Spleen (tissue), 11 donors: ENCODE measurements around the gene EIF5A. TPM values are rescaled to one million over a fixed set of nuclear protein-coding genes. Genes with fewer than 3 reads are reported as not detected.
A peak's percentile ranks its signal among the peaks of the same experiment; 100 is the strongest.

ENCODE experiments used
- DNase-seq: peaks from one replicate; pipeline ENCODE4 v3.0.0-alpha.2; 2020
- H3K27ac ChIP-seq, 8 donors: fragments of 200-600 bp; sonication (generic) in 7 of 8; 1 replicate in 4 of 8; 2 replicates in 4 of 8; pipeline versions ENCODE4 v1.5.0 to v1.8.0; 2016 to 2021; ENCODE audit warnings: inconsistent platforms in 4 of 8, mild to moderate bottlenecking in 4 of 8, moderate library complexity in 1 of 8
- H3K27me3 ChIP-seq, 7 donors: fragments of 200-600 bp; sonication (generic) in 6 of 7; replicated peaks in 1 of 7; 1 replicate in 4 of 7; 2 replicates in 3 of 7; pipeline versions ENCODE4 v1.5.0 to v1.8.0; 2016 to 2021; ENCODE audit warnings: inconsistent platforms in 3 of 7, mild to moderate bottlenecking in 1 of 7
- H3K36me3 ChIP-seq, 6 donors: fragments of 200-600 bp; sonication (generic) in 5 of 6; 1 replicate in 4 of 6; 2 replicates in 2 of 6; pipeline versions ENCODE4 v1.5.0 to v1.8.0; 2016 to 2021; ENCODE audit warnings: inconsistent platforms in 2 of 6
- H3K4me1 ChIP-seq, 6 donors: fragments of 200-600 bp; sonication (generic) in 5 of 6; 1 replicate in 3 of 6; 2 replicates in 3 of 6; pipeline versions ENCODE4 v1.5.0 to v1.8.0; 2016 to 2021; ENCODE audit warnings: inconsistent platforms in 3 of 6
- H3K4me3 ChIP-seq, 8 donors: fragments of 200-600 bp; sonication (generic) in 7 of 8; 1 replicate in 4 of 8; 2 replicates in 4 of 8; pipeline versions ENCODE4 v1.5.0 to v1.8.0; 2016 to 2021; ENCODE audit warnings: inconsistent platforms in 4 of 8, mild to moderate bottlenecking in 4 of 8, moderate library complexity in 2 of 8
- H3K9me3 ChIP-seq, 8 donors: fragments of 200-600 bp; sonication (generic) in 7 of 8; 1 replicate in 4 of 8; 2 replicates in 4 of 8; pipeline versions ENCODE4 v1.5.0 to v1.8.0; 2016 to 2021; ENCODE audit warnings: inconsistent platforms in 4 of 8
- POLR2A ChIP-seq, 3 donors: fragments of 450-650 bp; IDR thresholded peaks; one replicate each; pipeline ENCODE4 v1.5.1; 2017; ENCODE audit warnings: antibody characterized with exemption in 3 of 3, mild to moderate bottlenecking in 1 of 3
- POLR2AphosphoS5 ChIP-seq, 3 donors: sonication (generic); formaldehyde crosslinking; IDR thresholded peaks; one replicate each; pipeline ENCODE4 v1.5.1; 2017; ENCODE audit warnings: antibody characterized with exemption in 3 of 3
- WGBS, 5 donors: extraction: QIAGEN DNeasy Blood & Tissue Kit in 3 of 5; methylation state at CpG; one replicate each; pipeline versions ENCODE4 v1.1.5 to v1.1.7; 2013 to 2018; 5-methylcytosine and 5-hydroxymethylcytosine counted together
- intact Hi-C: fragments of 100-400 bp; cut with DNase I; formaldehyde crosslinking; loops from one replicate; pipeline ENCODE4 v1.15.0; 2023; ENCODE audit warnings: low total_unique reads
- polyA plus RNA-seq, 3 donors: library from polyadenylated mRNA; stranded (reverse); fragments of 200-250 nt; gene quantifications; one replicate each; pipeline ENCODE4 v1.2.1, GENCODE V29; 2013
- total RNA-seq, 7 donors: library from RNA; depleted of rRNA in 3 of 7; stranded (reverse); fragments of >200 nt in 3 of 7; fragmentation: NEBNext Ultra II Directional in 4 of 7; extraction: Animal tissue kit (Norgen Biotek cat#: 25700) in 4 of 7; gene quantifications; one replicate each; pipeline versions ENCODE4 v1.1.0 to v1.2.1, GENCODE V29; 2016 to 2021
- TF ChIP-seq, protein P1 (sequence below), 11 experiments: fragments of 200-600 bp in 7 of 11; fragments of 450-650 bp in 4 of 11; sonication (generic) in 4 of 11; IDR thresholded peaks in 8 of 11; conservative IDR thresholded peaks in 3 of 11; 1 replicate in 7 of 11; 2 replicates in 4 of 11; pipeline versions ENCODE4 v1.4.0 to v1.8.0; 2016 to 2021; ENCODE audit warnings: antibody characterized with exemption in 11 of 11, inconsistent platforms in 4 of 11, mild to moderate bottlenecking in 1 of 11
- donor health status: healthy with polysubstance abuse.
- donor health status: DM: no; HTN: no; CAD: no; lungs with moderate emphysema.
- donor health status: DM: no; HTN: no; CAD: no.
- donor health status: Bipolar disorder and iron deficiency.
- donor health status: healthy.
- donor health status: DM: no; HTN: no; CAD: no.
- donor health status: DM: yes; HTN: yes; CAD: no.

EIF5A gene
- total and polyA plus RNA-seq, 10 donors = 117 to 426 (median 268) TPM

DNA sequence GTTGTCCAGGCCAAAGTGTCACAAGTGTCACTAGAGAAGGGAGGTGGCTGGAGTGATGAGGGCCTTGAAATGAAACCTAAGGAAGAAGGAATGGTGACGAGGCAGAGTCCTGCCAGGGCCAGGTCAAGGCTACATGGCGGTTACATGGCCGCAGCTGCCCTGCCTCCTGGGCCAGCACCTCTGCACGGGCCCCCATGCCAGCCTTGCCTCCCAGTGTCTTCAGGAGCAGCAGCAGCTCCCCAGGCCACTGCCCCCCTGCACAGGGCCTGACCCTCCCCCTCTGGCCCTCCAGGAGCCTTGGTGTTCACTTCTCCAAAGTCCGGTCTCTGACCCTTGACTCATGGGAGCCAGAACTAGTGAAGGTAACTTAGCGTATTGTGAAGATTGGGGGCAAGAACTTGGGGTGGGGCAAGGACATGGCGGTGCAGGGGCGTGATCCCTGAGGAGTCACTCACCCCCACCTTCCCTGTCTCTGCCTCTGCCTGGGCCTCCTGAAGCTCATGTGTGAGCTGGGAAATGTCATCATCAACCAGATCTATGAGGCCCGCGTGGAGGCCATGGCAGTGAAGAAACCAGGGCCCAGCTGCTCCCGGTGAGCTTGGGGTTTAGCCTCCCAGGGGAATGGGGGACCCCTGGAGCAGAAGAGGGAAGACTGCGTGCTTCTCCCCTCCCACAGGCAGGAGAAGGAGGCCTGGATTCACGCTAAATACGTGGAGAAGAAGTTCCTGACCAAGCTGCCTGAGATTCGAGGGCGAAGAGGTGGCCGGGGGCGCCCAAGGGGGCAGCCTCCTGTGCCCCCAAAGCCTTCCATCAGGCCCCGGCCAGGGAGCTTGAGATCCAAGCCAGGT, 40.4 kb downstream of the EIF5A start:
- peaks cover 0 to 7% (median 0%) of the 10 kb centered on the region in 7 donors for H3K27me3 ChIP-seq
- no peak overlapping the region for H3K4me3 ChIP-seq
- no peak for DNase-seq
- peaks cover 21 to 55% (median 36%) of the 10 kb centered on the region in 6 donors for H3K4me1 ChIP-seq
- TF ChIP-seq, protein P1, sequence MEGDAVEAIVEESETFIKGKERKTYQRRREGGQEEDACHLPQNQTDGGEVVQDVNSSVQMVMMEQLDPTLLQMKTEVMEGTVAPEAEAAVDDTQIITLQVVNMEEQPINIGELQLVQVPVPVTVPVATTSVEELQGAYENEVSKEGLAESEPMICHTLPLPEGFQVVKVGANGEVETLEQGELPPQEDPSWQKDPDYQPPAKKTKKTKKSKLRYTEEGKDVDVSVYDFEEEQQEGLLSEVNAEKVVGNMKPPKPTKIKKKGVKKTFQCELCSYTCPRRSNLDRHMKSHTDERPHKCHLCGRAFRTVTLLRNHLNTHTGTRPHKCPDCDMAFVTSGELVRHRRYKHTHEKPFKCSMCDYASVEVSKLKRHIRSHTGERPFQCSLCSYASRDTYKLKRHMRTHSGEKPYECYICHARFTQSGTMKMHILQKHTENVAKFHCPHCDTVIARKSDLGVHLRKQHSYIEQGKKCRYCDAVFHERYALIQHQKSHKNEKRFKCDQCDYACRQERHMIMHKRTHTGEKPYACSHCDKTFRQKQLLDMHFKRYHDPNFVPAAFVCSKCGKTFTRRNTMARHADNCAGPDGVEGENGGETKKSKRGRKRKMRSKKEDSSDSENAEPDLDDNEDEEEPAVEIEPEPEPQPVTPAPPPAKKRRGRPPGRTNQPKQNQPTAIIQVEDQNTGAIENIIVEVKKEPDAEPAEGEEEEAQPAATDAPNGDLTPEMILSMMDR (IDR thresholded peaks at IDR 0.05 in 8 of 11, conservative IDR thresholded peaks at IDR 0.05 in 3 of 11) = no peak
- TF ChIP-seq POLR2A (IDR thresholded peaks at IDR 0.05) (no peak), POLR2AphosphoS5 (IDR thresholded peaks at IDR 0.05) (no peak)
- no peak overlapping the region for H3K27ac ChIP-seq
- no peaks in the 10 kb centered on the region for H3K9me3 ChIP-seq
- 73 to 82% (median 75%) methylated on average over 19 of the region's 19 CpGs for WGBS, 5 donors
- intact Hi-C loops = loop anchor here (10.0 kb wide), 2 partner anchors 53 to 227 kb away; partner anchors contain the start of genes CD68 and YBX2
- H3K36me3 ChIP-seq = peaks cover 0 to 83% (median 45%) of the 10 kb centered on the region in 6 donors

DNA sequence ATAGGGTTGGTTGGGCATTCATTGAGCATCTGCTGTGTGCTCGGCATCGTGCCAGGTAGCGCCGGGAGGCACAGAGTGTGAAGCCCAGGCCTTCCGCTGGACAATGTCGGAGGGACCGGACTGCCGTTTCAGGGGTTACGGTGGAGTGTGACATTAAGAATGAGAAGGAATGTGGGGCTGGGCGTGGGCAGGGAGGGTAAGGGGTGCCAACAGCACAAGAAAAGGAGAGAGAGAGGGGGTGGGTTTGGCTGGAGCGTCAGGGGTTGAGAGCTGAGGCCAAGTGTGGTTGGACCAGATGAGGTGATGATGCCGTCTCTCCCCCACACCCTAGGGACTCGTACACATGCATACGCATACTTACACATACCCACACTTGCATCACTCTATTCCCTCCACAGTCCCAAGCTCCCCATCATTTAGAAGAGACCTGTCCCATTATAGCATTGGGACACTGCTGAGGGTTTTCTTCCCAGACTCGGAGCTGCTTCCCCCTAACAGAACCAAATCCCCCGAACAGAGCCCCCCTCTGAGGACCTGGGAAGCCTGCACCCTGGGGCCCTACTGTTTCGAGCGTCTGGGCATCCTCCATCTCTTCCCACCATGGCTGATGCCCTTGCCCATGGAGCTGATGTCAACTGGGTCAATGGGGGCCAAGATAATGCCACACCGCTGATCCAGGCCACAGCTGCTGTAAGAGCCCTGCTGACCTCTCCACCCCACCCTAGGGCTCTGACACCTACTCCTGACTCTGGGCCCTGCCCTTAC, 41.2 kb downstream of the EIF5A start:
- Histone ChIP-seq H3K36me3 (peaks cover 0 to 75% (median 38%) of the 10 kb centered on the region in 6 donors), H3K4me3 (no peak overlapping the region), H3K27ac (no peak overlapping the region), H3K9me3 (no peaks in the 10 kb centered on the region), H3K27me3 (no peaks in the 10 kb centered on the region), H3K4me1 (peaks cover 28 to 64% (median 44%) of the 10 kb centered on the region in 6 donors)
- no peak for DNase-seq
- intact Hi-C loops = loop anchor here (10.0 kb wide), 2 partner anchors 54 to 226 kb away; partner anchors contain the start of genes CD68 and YBX2
- TF ChIP-seq POLR2A (IDR thresholded peaks at IDR 0.05) (no peak), POLR2AphosphoS5 (IDR thresholded peaks at IDR 0.05) (peak; percentile 28 to 78 (median 42))
- whole genome bisulfite sequencing, 5 donors = 78 to 89% (median 81%) methylated on average over 18 to 19 of the region's 19 CpGs

DNA sequence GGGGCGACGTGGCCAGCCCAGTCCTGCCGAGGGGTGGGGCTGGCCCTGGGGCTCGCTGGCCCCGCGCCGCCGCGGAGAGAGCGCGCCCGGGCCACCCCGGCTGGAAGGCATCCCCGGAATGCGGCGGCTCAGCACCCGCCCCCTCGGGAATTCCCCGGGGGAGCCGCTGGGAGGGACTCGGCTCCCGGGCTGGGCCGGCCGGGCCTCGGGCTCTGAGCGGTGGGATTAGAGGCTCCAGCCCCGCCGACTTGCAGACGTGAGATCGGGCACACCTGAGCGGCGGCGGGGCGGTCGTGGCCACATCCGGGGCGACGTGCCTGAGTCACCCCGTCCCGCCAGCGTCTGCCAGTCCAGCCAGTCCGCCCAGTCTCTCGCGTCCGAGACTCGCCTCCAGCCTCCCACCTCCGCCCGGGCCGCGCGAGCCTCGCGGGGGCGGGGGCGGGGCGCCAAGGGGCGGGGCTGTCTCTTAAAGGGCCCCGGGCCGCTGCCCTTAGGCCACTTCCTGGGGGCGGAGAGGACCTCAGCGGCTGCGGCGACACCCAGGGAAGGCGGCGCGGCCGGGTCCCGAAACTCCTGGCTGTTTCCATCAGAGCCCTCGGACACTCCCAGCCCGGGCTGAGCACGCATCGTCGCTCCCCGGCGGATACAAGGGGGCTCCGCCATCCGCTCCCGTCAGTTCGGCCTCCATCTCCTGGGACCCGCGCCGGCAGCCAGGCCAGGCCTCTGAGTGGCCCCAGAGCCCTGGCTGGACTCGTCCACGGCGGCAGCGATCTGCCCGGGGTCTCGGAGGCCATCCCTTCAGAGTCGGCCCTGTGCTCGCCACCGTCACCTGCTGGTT, 44.5 kb downstream of the EIF5A start, which contains the start of gene KCTD11:
Gene KCTD11 (plus strand): TSS at position 498 of the 838 bp plus-strand sequence.
- peak; percentile 94 for DNase-seq
- Histone ChIP-seq H3K4me3 (peak within 1 kb of the TSS; percentile 58 to 88 (median 74)), H3K9me3 (no peaks in the 10 kb centered on the region), H3K36me3 (peaks cover 0 to 43% (median 16%) of the 10 kb centered on the region in 6 donors), H3K4me1 (peaks cover 32 to 92% (median 59%) of the 10 kb centered on the region in 6 donors), H3K27me3 (no peaks in the 10 kb centered on the region), H3K27ac (peak within 1 kb of the TSS; percentile 86 to 94 (median 91))
- TF ChIP-seq POLR2AphosphoS5 (IDR thresholded peaks at IDR 0.05) (peak; percentile 77 to 85 (median 83)), POLR2A (IDR thresholded peaks at IDR 0.05) (peak in 1 of 3 donors; percentile 6)
- TF ChIP-seq, protein P1 (IDR thresholded peaks at IDR 0.05 in 8 of 11, conservative IDR thresholded peaks at IDR 0.05 in 3 of 11) = peak in 2 of 11 experiments; percentile 11 to 15
- intact Hi-C loops = loop anchor here (10.0 kb wide), 1 partner anchor 163 kb away; no protein-coding TSS in a partner anchor
- 1 to 5% (median 3%) methylated on average over 19 to 91 of the region's 91 CpGs for WGBS, 5 donors

DNA sequence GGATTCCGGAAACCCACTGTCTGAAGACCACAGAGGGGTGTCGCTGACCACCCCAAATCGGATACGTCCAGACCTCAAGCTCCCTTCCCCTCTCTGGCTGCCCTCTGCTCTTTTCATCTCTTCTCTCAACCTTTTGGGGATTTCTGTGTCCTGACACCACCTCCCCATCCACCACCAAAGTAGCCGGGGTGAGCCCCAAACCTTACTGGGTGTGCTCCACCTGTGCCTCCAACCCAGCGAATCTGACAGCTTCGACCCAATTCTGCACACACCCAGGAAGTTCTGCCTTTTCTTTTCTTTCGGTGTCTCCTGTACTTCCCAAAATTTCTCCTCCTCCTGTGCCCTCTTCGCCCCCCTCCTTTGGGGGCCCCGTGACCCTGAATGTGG, 45.1 kb downstream of the EIF5A start:
- intact Hi-C loops = loop anchor here (10.0 kb wide), 1 partner anchor 162 kb away; no protein-coding TSS in a partner anchor
- H3K36me3 ChIP-seq = peaks cover 0 to 37% (median 10%) of the 10 kb centered on the region in 6 donors
- H3K27me3 ChIP-seq = no peaks in the 10 kb centered on the region
- H3K27ac ChIP-seq = peak overlapping the region; percentile 86 to 94 (median 91)
- TF ChIP-seq, protein P1 (IDR thresholded peaks at IDR 0.05 in 8 of 11, conservative IDR thresholded peaks at IDR 0.05 in 3 of 11) = peak in 3 of 11 experiments; percentile 22 to 40 (median 25)
- TF ChIP-seq POLR2A (IDR thresholded peaks at IDR 0.05) = no peak
- 26 to 35% (median 29%) methylated on average over 10 of the region's 10 CpGs for WGBS, 5 donors
- H3K9me3 ChIP-seq = no peaks in the 10 kb centered on the region
- peak overlapping the region; percentile 58 to 88 (median 74) for H3K4me3 ChIP-seq
- no peak for DNase-seq
- peaks cover 32 to 92% (median 59%) of the 10 kb centered on the region in 6 donors for H3K4me1 ChIP-seq
